ENCODE measurements around the gene RREB1. TPM values are rescaled to one million over a fixed set of nuclear protein-coding genes. Genes with fewer than 3 reads are reported as not detected.

RREB1 gene
- total RNA-seq, 1 donor from 2014 or later = 16.6 TPM

DNA sequence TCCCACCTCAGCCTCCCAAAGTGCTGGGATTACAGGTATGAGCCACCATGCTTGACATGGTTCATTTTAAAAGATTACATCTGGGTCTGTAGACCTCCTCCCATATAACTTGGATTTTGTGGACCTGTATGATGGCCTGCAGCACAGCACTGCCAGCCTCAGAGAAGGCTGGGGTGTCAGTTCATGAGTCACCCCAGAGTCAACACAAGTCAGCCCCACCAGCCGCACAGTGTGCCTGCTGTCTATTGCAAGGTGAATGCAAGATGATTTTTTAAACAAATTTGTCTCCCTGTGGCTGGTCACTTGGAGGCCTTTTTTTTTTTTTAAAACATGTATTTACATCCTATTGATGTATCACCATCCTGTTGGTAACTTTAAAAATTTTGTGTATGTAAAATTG, 76.7 kb downstream of the RREB1 start:
- DNase-seq (ENCODE audit: low read depth) (peak; percentile 70), FAIRE-seq (no peak)
- Histone ChIP-seq H3K4me3 (ENCODE audit: low read depth, low read length) (no peak overlapping the region), H3K27me3 (ENCODE audit: control insufficient read depth, insufficient read depth, low read length) (no peaks in the 10 kb centered on the region), H3K36me3 (ENCODE audit: control insufficient read depth, insufficient read depth, low read length) (peaks cover 41% of the 10 kb centered on the region)
- TF ChIP-seq, protein P1, sequence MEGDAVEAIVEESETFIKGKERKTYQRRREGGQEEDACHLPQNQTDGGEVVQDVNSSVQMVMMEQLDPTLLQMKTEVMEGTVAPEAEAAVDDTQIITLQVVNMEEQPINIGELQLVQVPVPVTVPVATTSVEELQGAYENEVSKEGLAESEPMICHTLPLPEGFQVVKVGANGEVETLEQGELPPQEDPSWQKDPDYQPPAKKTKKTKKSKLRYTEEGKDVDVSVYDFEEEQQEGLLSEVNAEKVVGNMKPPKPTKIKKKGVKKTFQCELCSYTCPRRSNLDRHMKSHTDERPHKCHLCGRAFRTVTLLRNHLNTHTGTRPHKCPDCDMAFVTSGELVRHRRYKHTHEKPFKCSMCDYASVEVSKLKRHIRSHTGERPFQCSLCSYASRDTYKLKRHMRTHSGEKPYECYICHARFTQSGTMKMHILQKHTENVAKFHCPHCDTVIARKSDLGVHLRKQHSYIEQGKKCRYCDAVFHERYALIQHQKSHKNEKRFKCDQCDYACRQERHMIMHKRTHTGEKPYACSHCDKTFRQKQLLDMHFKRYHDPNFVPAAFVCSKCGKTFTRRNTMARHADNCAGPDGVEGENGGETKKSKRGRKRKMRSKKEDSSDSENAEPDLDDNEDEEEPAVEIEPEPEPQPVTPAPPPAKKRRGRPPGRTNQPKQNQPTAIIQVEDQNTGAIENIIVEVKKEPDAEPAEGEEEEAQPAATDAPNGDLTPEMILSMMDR (IDR thresholded peaks at IDR 0.05; ENCODE audit: insufficient read depth, low read length, severe bottlenecking) = no peak

DNA sequence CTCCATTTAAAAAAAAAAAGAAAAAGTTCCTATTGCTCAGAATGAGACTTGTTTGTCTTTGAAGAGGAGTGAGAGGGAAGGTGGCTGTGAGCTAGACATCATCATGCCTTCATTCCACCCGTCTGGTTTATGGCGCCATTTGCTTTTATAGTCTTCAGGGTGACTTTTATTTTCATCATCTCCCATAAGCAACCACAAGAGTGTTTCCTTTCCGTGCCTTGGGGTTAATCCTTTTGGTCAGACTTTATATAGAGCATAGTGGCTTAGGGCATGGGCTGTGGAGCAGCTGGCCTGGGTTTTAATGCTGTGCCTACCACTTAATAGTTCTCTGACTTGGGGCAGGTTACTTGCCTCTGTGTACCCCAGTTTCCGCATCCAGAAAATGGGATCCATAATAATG, 77.8 kb downstream of the RREB1 start:
- Histone ChIP-seq H3K4me3 (ENCODE audit: low read depth, low read length) (no peak overlapping the region), H3K27me3 (ENCODE audit: control insufficient read depth, insufficient read depth, low read length) (no peaks in the 10 kb centered on the region), H3K36me3 (ENCODE audit: control insufficient read depth, insufficient read depth, low read length) (peaks cover 38% of the 10 kb centered on the region)
- DNase-seq (ENCODE audit: low read depth) (no peak), FAIRE-seq (no peak)
- TF ChIP-seq, protein P1 (IDR thresholded peaks at IDR 0.05; ENCODE audit: insufficient read depth, low read length, severe bottlenecking) = no peak

DNA sequence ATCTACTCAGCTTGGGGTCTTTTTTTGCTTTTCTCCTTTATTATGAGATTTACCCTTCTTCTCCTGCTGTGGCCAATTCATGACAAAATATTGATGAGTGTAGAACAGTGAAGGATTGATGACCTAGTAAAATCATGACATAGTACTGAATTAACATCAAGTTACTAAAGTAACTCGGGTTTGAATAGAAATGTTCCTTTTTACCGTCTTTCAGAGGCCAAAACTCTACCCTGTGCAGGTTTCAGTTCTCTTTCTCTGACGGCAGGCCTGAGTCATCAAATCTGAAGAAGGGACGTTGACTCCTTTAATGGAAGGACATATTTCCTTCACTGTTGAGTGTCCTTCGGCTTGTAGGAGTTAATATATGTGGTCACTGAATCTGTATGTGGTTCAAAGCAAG, 80.7 kb downstream of the RREB1 start:
- FAIRE-seq (no peak), DNase-seq (ENCODE audit: low read depth) (no peak)
- TF ChIP-seq, protein P1 (IDR thresholded peaks at IDR 0.05; ENCODE audit: insufficient read depth, low read length, severe bottlenecking) = no peak
- Histone ChIP-seq H3K4me3 (ENCODE audit: low read depth, low read length) (no peak overlapping the region), H3K36me3 (ENCODE audit: control insufficient read depth, insufficient read depth, low read length) (peaks cover 31% of the 10 kb centered on the region), H3K27me3 (ENCODE audit: control insufficient read depth, insufficient read depth, low read length) (no peaks in the 10 kb centered on the region)

DNA sequence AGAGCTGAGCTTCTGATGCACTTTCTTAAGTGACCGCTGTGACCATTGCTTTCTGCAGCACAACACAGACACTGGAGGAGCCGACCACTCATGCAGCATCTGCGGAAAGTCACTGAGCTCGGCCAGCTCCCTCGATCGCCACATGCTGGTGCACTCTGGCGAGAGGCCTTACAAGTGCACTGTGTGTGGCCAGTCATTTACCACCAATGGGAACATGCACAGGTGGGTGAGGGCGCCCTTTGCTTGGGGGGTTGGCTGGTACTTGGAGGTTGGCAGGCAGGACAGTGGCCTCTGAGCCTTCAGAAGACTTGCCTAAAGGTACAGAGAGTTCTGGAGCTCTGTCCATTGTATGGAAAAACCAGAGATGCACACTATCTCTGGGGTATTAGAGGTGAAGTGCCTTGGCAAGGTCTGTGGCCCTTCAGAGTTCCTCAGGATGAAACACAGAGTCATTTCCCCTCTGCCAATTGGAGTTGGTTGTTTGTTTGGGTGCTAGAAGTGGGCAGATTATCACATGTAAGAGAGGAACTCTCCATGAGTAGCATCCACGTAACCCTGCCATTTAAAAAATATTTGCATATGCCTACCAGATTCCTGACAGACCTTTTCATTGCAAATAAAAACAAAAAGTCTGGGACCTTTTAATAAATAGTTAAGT, 81.5 kb downstream of the RREB1 start:
- TF ChIP-seq, protein P1 (IDR thresholded peaks at IDR 0.05; ENCODE audit: insufficient read depth, low read length, severe bottlenecking) = no peak
- Histone ChIP-seq H3K36me3 (ENCODE audit: control insufficient read depth, insufficient read depth, low read length) (peaks cover 29% of the 10 kb centered on the region), H3K27me3 (ENCODE audit: control insufficient read depth, insufficient read depth, low read length) (no peaks in the 10 kb centered on the region), H3K4me3 (ENCODE audit: low read depth, low read length) (no peak overlapping the region)
- FAIRE-seq (no peak), DNase-seq (ENCODE audit: low read depth) (no peak)

DNA sequence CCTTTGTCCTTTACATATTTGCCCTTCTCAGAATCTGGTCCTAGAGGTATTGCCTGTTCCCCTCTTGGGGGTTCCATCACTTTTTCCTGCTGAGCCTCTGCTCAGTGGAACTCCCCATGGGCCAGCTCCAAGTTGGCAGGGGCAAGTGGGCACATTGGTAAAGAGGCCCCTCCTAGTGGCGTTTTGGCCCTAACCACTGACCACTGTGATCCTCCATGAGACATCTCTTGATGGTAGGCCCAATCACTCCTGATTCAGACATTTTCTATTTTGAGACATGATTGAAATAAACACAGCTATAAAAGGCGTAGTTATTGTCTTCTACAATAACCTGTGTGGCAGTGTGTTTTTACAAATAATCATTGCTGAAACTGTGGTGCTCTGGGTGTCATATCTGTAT, 83.0 kb downstream of the RREB1 start:
- Histone ChIP-seq H3K27me3 (ENCODE audit: control insufficient read depth, insufficient read depth, low read length) (no peaks in the 10 kb centered on the region), H3K36me3 (ENCODE audit: control insufficient read depth, insufficient read depth, low read length) (peaks cover 28% of the 10 kb centered on the region), H3K4me3 (ENCODE audit: low read depth, low read length) (no peak overlapping the region)
- DNase-seq (ENCODE audit: low read depth) (no peak), FAIRE-seq (no peak)
- TF ChIP-seq, protein P1 (IDR thresholded peaks at IDR 0.05; ENCODE audit: insufficient read depth, low read length, severe bottlenecking) = no peak

DNA sequence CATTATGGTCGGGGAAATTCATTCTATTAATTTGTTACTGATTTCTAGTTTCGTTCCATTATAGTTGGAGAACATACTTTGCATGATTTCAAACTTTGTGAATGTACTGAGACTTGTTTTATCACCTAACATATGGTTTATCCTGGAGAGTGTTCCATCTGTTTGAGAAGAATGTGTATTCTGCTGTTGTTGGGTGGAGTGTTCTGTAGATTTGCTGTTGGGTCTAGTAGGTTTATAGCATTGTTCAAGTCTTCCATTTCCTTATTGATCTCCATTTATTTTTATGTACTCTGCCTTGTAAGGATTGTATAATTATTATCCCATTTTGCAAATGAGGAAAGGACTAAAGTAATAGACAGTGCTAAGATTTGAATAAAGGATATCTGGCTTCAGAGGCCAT, 85.4 kb downstream of the RREB1 start:
- DNase-seq (ENCODE audit: low read depth) (no peak), FAIRE-seq (no peak)
- Histone ChIP-seq H3K27me3 (ENCODE audit: control insufficient read depth, insufficient read depth, low read length) (no peaks in the 10 kb centered on the region), H3K4me3 (ENCODE audit: low read depth, low read length) (no peak overlapping the region), H3K36me3 (ENCODE audit: control insufficient read depth, insufficient read depth, low read length) (peaks cover 21% of the 10 kb centered on the region)
- TF ChIP-seq, protein P1 (IDR thresholded peaks at IDR 0.05; ENCODE audit: insufficient read depth, low read length, severe bottlenecking) = no peak

Data from bronchial epithelial cell (primary cell).